Measurements from ENCODE around the gene UTP15.

GRCh38 chr5:73523861-73524260, 41.7 kb upstream of the UTP15 start:
- TF ChIP-seq CTCF (conservative IDR thresholded peaks at IDR 0.05; ENCODE audit: low read depth, low read length): no peak
- no peak for TF ChIP-seq EZH2 (IDR thresholded peaks at IDR 0.05; ENCODE audit: low read length, unreplicated experiment)
